Brain pericyte (primary cell): ENCODE results near the gene PGM2.

Experiments
- DNase-seq: peaks from one replicate; pipeline ENCODE4 v3.0.0-alpha.2; 2012; ENCODE audit warnings: low read depth, low spot score

Gene PGM2

GRCh38 chr4:37902212-37902611, 75.7 kb downstream of the PGM2 start:
- no peak for DNase-seq

GRCh38 chr4:37902738-37903693, 76.5 kb downstream of the PGM2 start:
- no peak for DNase-seq

- DNase-seq, result no peak
Observed at GRCh38 chr4:37903901-37904300, 77.4 kb downstream of the PGM2 start.

- DNase-seq, result no peak
Observed at GRCh38 chr4:37904824-37905223, 78.3 kb downstream of the PGM2 start.

- DNase-seq, result no peak
Observed at GRCh38 chr4:37905533-37906169, 79.2 kb downstream of the PGM2 start.

GRCh38 chr4:37908488-37909331, 82.2 kb downstream of the PGM2 start:
- no peak for DNase-seq

- DNase-seq, result no peak
Observed at GRCh38 chr4:37909332-37910090, 83.0 kb downstream of the PGM2 start.

GRCh38 chr4:37910091-37910486, 83.6 kb downstream of the PGM2 start:
- no peak for DNase-seq
